ENCODE data around the gene OSBPL2. TPM values are rescaled to one million over a fixed set of nuclear protein-coding genes. Genes with fewer than 3 reads are reported as not detected.

The OSBPL2 gene
- total and polyA plus RNA-seq, 7 donors: 9.6 to 30.9 (median 22.8) TPM

DNA sequence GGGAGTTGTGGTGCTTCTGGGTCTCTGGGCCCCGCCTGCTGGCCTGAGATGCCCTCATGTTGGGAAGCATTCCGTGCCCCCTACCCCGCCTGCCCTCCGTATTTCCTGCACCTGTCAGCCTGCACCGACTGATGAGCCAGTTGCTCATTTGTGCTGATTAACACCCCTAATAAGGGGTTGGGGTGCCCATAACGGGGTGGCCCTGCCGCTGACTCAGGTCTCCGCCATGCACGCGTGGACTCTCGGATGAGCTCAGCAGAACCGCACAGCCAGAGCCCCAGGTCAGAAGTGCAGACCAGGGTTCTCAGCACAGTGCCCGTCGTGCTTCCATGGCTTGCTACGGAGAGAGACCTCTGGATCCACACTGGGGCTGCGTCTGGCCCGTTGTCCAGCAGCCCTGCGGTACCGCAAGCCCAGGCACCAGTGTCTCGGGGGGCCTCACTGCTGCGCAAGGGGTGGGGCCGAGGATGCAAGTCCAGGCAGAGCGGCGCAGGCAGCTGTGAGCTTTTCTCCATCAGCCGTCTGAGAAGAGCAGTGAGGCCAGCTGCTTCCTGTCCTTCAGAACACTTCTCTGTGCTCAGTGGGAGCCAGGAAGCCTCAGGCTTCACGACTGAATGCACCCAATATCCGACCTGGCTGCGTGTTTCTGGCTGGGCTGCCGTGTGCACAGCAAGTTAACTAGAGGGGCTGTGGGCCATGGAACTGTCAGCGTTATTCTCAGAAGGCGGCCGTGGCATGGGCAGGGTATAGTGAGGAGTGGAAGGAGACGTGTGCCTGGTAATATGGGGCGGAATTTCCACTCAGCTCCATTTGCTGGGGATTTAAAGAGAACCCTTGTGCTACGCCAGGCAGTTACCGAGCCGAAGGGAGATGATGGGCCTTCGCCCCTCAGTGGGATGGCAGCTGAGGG is 36.9 kb upstream of the OSBPL2 start:
- 66 to 80% (median 78%) methylated on average over 38 of the region's 38 CpGs for WGBS, 3 donors
- no peak overlapping the region for H3K4me3 ChIP-seq
- TF ChIP-seq, protein P1, sequence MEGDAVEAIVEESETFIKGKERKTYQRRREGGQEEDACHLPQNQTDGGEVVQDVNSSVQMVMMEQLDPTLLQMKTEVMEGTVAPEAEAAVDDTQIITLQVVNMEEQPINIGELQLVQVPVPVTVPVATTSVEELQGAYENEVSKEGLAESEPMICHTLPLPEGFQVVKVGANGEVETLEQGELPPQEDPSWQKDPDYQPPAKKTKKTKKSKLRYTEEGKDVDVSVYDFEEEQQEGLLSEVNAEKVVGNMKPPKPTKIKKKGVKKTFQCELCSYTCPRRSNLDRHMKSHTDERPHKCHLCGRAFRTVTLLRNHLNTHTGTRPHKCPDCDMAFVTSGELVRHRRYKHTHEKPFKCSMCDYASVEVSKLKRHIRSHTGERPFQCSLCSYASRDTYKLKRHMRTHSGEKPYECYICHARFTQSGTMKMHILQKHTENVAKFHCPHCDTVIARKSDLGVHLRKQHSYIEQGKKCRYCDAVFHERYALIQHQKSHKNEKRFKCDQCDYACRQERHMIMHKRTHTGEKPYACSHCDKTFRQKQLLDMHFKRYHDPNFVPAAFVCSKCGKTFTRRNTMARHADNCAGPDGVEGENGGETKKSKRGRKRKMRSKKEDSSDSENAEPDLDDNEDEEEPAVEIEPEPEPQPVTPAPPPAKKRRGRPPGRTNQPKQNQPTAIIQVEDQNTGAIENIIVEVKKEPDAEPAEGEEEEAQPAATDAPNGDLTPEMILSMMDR (IDR thresholded peaks at IDR 0.05): no peak
- no peaks in the 10 kb centered on the region for H3K4me1 ChIP-seq
- intact Hi-C loops (cut with DNase I): no loop called here
- DNase-seq (peak in 1 of 2 donors; percentile 46), ATAC-seq (peak in 2 of 4 donors; percentile 17)
- peaks cover 3 to 72% of the 10 kb centered on the region in 2 donors for H3K36me3 ChIP-seq (ENCODE audit: insufficient read depth in 1 of 2, low read depth in 1 of 2)
- H3K9me3 ChIP-seq: no peaks in the 10 kb centered on the region
- no peaks in the 10 kb centered on the region for H3K27me3 ChIP-seq (ENCODE audit: insufficient read depth in 3 of 3, low read length in 2 of 3)
- no peak overlapping the region for H3K27ac ChIP-seq

DNA sequence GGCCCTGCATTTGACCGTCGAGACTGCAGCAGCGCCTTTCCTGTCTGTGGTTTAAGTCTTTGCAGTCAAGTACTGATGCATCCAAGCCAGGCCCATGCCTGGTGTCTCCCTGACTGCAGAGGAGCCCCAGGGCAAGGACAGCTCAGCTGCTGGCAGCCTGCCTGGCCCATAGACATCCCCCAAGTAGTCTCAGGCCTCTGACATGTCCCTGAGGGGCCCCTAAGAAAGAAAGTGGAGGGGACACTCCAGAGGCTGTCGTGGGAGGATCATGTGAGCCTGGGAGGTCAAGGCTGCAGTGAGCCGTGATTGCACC is 36.3 kb upstream of the OSBPL2 start:
- TF ChIP-seq, protein P1 (IDR thresholded peaks at IDR 0.05): no peak
- H3K27ac ChIP-seq: no peak overlapping the region
- no peak overlapping the region for H3K4me3 ChIP-seq
- 56 to 96% (median 82%) methylated on average over 5 of the region's 5 CpGs for WGBS, 3 donors
- DNase-seq: peak in 1 of 2 donors; percentile 20
- ATAC-seq: no peak
- no peaks in the 10 kb centered on the region for H3K27me3 ChIP-seq (ENCODE audit: insufficient read depth in 3 of 3, low read length in 2 of 3)
- H3K4me1 ChIP-seq: no peaks in the 10 kb centered on the region
- peaks cover 3 to 67% of the 10 kb centered on the region in 2 donors for H3K36me3 ChIP-seq (ENCODE audit: insufficient read depth in 1 of 2, low read depth in 1 of 2)
- intact Hi-C loops (cut with DNase I): no loop called here
- H3K9me3 ChIP-seq: no peaks in the 10 kb centered on the region

DNA sequence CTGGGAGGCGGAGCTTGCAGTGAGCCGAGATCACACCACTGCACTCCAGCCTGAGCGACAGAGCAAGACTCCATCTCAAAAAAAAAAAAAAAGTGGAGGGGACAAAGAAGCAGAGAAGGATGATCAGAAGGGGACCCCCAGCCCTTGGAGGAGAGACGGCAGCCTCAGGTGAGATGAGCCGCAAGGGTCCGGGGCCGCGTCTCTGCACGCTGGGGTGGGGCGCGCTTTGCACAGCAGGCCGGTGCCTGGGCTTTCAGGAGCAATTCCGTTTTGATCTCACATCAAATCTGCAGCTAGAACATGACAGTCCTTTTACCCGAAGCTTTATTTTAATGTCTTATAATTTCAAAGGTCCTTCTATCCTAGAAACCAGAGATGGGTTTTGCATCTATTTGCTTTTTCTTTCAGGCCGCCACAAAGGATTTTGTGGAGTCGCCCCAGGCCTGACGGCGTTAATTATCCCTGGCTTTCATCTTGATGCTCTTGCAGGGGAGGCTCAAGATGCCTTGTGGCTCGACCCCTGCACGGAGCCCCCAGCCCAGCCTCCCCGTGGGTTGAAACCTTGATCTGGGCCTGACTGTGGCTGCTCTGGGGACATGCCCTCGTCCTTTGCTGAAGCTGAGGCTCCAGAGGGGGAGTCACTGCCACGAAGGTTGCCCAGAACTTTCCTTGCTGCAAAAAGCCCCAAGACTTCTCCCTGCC is 35.5 kb upstream of the OSBPL2 start:
- no peak overlapping the region for H3K27ac ChIP-seq
- ATAC-seq (no peak), DNase-seq (peak in 1 of 2 donors; percentile 36)
- peaks cover 3 to 59% of the 10 kb centered on the region in 2 donors for H3K36me3 ChIP-seq (ENCODE audit: insufficient read depth in 1 of 2, low read depth in 1 of 2)
- H3K9me3 ChIP-seq: no peaks in the 10 kb centered on the region
- 84 to 86% (median 85%) methylated on average over 20 to 23 of the region's 23 CpGs for WGBS, 3 donors
- intact Hi-C loops (cut with DNase I): no loop called here
- H3K4me3 ChIP-seq: no peak overlapping the region
- H3K4me1 ChIP-seq: no peaks in the 10 kb centered on the region
- TF ChIP-seq, protein P1 (IDR thresholded peaks at IDR 0.05): no peak
- no peaks in the 10 kb centered on the region for H3K27me3 ChIP-seq (ENCODE audit: insufficient read depth in 3 of 3, low read length in 2 of 3)

DNA sequence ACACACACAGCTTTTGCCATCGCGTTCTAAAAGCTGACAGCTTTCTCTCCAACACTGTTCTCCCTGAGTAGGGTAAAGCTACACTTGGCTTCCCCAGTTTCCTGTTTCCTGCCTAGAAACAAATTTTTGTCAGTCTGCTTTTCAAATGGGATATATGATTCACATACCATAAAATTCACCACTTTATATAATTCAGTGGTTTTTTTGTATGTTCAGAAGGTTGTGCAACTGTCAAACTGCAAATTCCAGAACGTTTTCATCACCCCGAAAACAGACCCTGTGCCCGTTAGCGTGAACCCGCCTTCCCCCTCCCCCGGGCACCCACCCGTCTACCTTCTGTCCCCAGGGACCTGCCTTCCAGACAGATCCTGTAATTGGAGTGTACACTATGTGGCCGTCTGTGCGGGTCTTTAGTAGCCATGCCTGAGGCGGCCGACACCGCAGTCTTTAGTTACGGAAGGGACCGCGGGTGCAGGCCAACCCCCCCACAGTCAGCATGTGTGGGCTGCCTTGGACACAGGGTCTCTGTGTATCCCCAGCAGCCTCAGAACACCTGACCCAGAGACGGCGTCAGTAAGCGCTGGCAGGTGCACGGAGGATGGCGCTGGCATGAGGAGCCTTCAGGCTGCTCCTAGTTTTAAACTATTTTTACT is 34.8 kb upstream of the OSBPL2 start:
- peaks cover 3 to 53% of the 10 kb centered on the region in 2 donors for H3K36me3 ChIP-seq (ENCODE audit: insufficient read depth in 1 of 2, low read depth in 1 of 2)
- ATAC-seq (no peak), DNase-seq (peak in 1 of 2 donors; percentile 39)
- 76 to 80% (median 78%) methylated on average over 22 of the region's 22 CpGs for WGBS, 3 donors
- no peak overlapping the region for H3K4me3 ChIP-seq
- intact Hi-C loops (cut with DNase I): no loop called here
- H3K4me1 ChIP-seq: peaks cover under 1% of the 10 kb centered on the region
- H3K27me3 ChIP-seq (ENCODE audit: insufficient read depth in 3 of 3, low read length in 2 of 3): no peaks in the 10 kb centered on the region
- no peaks in the 10 kb centered on the region for H3K9me3 ChIP-seq
- H3K27ac ChIP-seq: no peak overlapping the region
- TF ChIP-seq, protein P1 (IDR thresholded peaks at IDR 0.05): no peak

Measured in psoas muscle (tissue), 8 donors.